PC-3 (cell line): ENCODE measurements around the gene ATP10A.

Source experiments
- EZH2 ChIP-seq: fragments of 300-600 bp; sonication (generic); IDR thresholded peaks from one replicate; pipeline ENCODE4 v1.6.1; 2017; ENCODE audit warnings: antibody characterized with exemption, mild to moderate bottlenecking, low read length; ENCODE audit not compliant: unreplicated experiment
- TF ChIP-seq, protein P1 (sequence below): fragments of 300-600 bp; sonication (generic); conservative IDR thresholded peaks from 2 replicates; pipeline ENCODE4 v1.5.1; 2017; ENCODE audit warnings: antibody characterized with exemption, low read depth, mild to moderate bottlenecking, low read length

DNA sequence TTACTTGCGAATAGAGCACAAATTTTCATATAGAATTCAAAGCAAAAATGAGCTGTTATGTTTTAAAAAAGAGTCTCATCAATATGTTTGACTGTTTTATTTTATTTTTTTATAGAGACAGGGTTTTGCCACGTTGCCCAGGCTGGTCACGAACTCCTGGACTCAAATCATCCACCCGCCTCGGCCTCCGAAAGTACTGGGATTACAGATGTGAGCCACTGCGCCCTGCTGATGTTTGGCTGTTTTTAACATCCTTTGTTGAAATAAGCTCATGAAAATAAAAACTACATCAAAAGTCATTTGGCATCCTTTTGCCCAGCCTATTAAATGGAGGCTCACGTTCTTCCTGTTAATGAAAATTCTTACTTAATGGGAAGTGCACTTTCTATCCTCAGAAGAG, 154.7 kb downstream of the ATP10A start:
- TF ChIP-seq EZH2, result no peak
- TF ChIP-seq, protein P1, sequence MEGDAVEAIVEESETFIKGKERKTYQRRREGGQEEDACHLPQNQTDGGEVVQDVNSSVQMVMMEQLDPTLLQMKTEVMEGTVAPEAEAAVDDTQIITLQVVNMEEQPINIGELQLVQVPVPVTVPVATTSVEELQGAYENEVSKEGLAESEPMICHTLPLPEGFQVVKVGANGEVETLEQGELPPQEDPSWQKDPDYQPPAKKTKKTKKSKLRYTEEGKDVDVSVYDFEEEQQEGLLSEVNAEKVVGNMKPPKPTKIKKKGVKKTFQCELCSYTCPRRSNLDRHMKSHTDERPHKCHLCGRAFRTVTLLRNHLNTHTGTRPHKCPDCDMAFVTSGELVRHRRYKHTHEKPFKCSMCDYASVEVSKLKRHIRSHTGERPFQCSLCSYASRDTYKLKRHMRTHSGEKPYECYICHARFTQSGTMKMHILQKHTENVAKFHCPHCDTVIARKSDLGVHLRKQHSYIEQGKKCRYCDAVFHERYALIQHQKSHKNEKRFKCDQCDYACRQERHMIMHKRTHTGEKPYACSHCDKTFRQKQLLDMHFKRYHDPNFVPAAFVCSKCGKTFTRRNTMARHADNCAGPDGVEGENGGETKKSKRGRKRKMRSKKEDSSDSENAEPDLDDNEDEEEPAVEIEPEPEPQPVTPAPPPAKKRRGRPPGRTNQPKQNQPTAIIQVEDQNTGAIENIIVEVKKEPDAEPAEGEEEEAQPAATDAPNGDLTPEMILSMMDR, result no peak
